Measurements from ENCODE around the gene DICER1. TPM values are rescaled to one million over a fixed set of nuclear protein-coding genes. Genes with fewer than 3 reads are reported as not detected.

DICER1 gene
- total RNA-seq, 1 donor from 2014 or later, result 43.6 TPM

- H3K27me3 ChIP-seq (ENCODE audit: control insufficient read depth, insufficient read depth, low read length), result peaks cover 8% of the 10 kb centered on the region
- H3K36me3 ChIP-seq (ENCODE audit: control insufficient read depth, insufficient read depth, low read length), result no peaks in the 10 kb centered on the region
- H3K4me3 ChIP-seq (ENCODE audit: low read depth, low read length), result no peak overlapping the region
- no peak for TF ChIP-seq CTCF (IDR thresholded peaks at IDR 0.05; ENCODE audit: insufficient read depth, low read length, poor library complexity, severe bottlenecking)
- no peak for DNase-seq (ENCODE audit: low read depth)
Measured at GRCh38 chr14:95070748-95071435, 86.4 kb downstream of the DICER1 start.

GRCh38 chr14:95069547-95069946 is 87.8 kb downstream of the DICER1 start:
- peaks cover 8% of the 10 kb centered on the region for H3K27me3 ChIP-seq (ENCODE audit: control insufficient read depth, insufficient read depth, low read length)

GRCh38 chr14:95069018-95069417 is 88.3 kb downstream of the DICER1 start:
- Histone ChIP-seq H3K36me3 (ENCODE audit: control insufficient read depth, insufficient read depth, low read length) (no peaks in the 10 kb centered on the region), H3K27me3 (ENCODE audit: control insufficient read depth, insufficient read depth, low read length) (peaks cover 8% of the 10 kb centered on the region), H3K4me3 (ENCODE audit: low read depth, low read length) (no peak overlapping the region)
- DNase-seq (ENCODE audit: low read depth), result no peak
- TF ChIP-seq CTCF (IDR thresholded peaks at IDR 0.05; ENCODE audit: insufficient read depth, low read length, poor library complexity, severe bottlenecking), result no peak

More at GRCh38 chr14:95069547-95069946, 87.8 kb downstream of the DICER1 start:
- Histone ChIP-seq H3K4me3 (ENCODE audit: low read depth, low read length) (no peak overlapping the region), H3K36me3 (ENCODE audit: control insufficient read depth, insufficient read depth, low read length) (no peaks in the 10 kb centered on the region)
- TF ChIP-seq CTCF (IDR thresholded peaks at IDR 0.05; ENCODE audit: insufficient read depth, low read length, poor library complexity, severe bottlenecking), result no peak
- DNase-seq (ENCODE audit: low read depth), result no peak

- Histone ChIP-seq H3K4me3 (ENCODE audit: low read depth, low read length) (no peak overlapping the region), H3K27me3 (ENCODE audit: control insufficient read depth, insufficient read depth, low read length) (peaks cover 8% of the 10 kb centered on the region), H3K36me3 (ENCODE audit: control insufficient read depth, insufficient read depth, low read length) (no peaks in the 10 kb centered on the region)
- TF ChIP-seq CTCF (IDR thresholded peaks at IDR 0.05; ENCODE audit: insufficient read depth, low read length, poor library complexity, severe bottlenecking), result no peak
- DNase-seq (ENCODE audit: low read depth), result no peak
Measured at GRCh38 chr14:95068521-95068920, 88.8 kb downstream of the DICER1 start.

GRCh38 chr14:95068080-95068479 is 89.2 kb downstream of the DICER1 start:
- DNase-seq (ENCODE audit: low read depth), result no peak
- Histone ChIP-seq H3K27me3 (ENCODE audit: control insufficient read depth, insufficient read depth, low read length) (peaks cover 8% of the 10 kb centered on the region), H3K36me3 (ENCODE audit: control insufficient read depth, insufficient read depth, low read length) (no peaks in the 10 kb centered on the region), H3K4me3 (ENCODE audit: low read depth, low read length) (no peak overlapping the region)
- TF ChIP-seq CTCF (IDR thresholded peaks at IDR 0.05; ENCODE audit: insufficient read depth, low read length, poor library complexity, severe bottlenecking), result no peak

- no peak for TF ChIP-seq CTCF (IDR thresholded peaks at IDR 0.05; ENCODE audit: insufficient read depth, low read length, poor library complexity, severe bottlenecking)
- no peak for DNase-seq (ENCODE audit: low read depth)
- H3K36me3 ChIP-seq (ENCODE audit: control insufficient read depth, insufficient read depth, low read length), result no peaks in the 10 kb centered on the region
- no peak overlapping the region for H3K4me3 ChIP-seq (ENCODE audit: low read depth, low read length)
- H3K27me3 ChIP-seq (ENCODE audit: control insufficient read depth, insufficient read depth, low read length), result peaks cover 6% of the 10 kb centered on the region
Measured at GRCh38 chr14:95067526-95067925, 89.8 kb downstream of the DICER1 start.
